Small intestine (tissue), 7 donors: ENCODE data around the gene TCF7. TPM values are rescaled to one million over a fixed set of nuclear protein-coding genes. Genes with fewer than 3 reads are reported as not detected.

Experiments used
- DNase-seq, 2 donors: peaks; one replicate each; pipeline versions ENCODE4 v3.0.0 to v3.0.0-alpha.2; 2013
- FAIRE-seq: peaks from 2 replicates; lab custom pipeline; 2012; peaks lifted over from hg19 to GRCh38; lab: Jason Lieb, UNC
- H3K27ac ChIP-seq, 3 donors: one replicate each; pipeline ENCODE4 v1.5.1; 2013; ENCODE audit warnings: low read length in 2 of 3, mild to moderate bottlenecking in 2 of 3, control low read depth in 1 of 3, inconsistent platforms in 1 of 3, low read depth in 1 of 3, moderate library complexity in 1 of 3
- H3K27me3 ChIP-seq, 3 donors: one replicate each; pipeline ENCODE4 v1.6.1; 2013; ENCODE audit warnings: low read length in 3 of 3, inconsistent platforms in 1 of 3; ENCODE audit not compliant: control insufficient read depth in 3 of 3, insufficient read depth in 3 of 3
- H3K36me3 ChIP-seq, 3 donors: one replicate each; pipeline ENCODE4 v1.6.1; 2013; ENCODE audit warnings: low read length in 3 of 3, inconsistent platforms in 1 of 3, low read depth in 1 of 3, mild to moderate bottlenecking in 1 of 3, moderate library complexity in 1 of 3; ENCODE audit not compliant: control insufficient read depth in 3 of 3, insufficient read depth in 2 of 3
- H3K4me1 ChIP-seq, 3 donors: one replicate each; pipeline ENCODE4 v1.6.1; 2013; ENCODE audit warnings: low read length in 2 of 3, inconsistent platforms in 1 of 3, low read depth in 1 of 3, mild to moderate bottlenecking in 1 of 3, moderate library complexity in 1 of 3; ENCODE audit not compliant: control insufficient read depth in 3 of 3, insufficient read depth in 2 of 3
- H3K4me3 ChIP-seq, 3 donors: one replicate each; pipeline ENCODE4 v1.5.1; 2013; ENCODE audit warnings: low read length in 3 of 3, control low read depth in 1 of 3, inconsistent platforms in 1 of 3, low read depth in 1 of 3, mild to moderate bottlenecking in 1 of 3, moderate library complexity in 1 of 3
- H3K9me3 ChIP-seq, 2 donors: one replicate each; pipeline ENCODE4 v1.6.1; 2013; ENCODE audit warnings: low read depth in 1 of 2, low read length in 1 of 2; ENCODE audit not compliant: control insufficient read depth in 2 of 2, insufficient read depth in 1 of 2
- WGBS, 3 donors: extraction: QIAGEN DNeasy Blood & Tissue Kit; methylation state at CpG; one replicate each; pipeline ENCODE4 v1.1.7; 2013; 5-methylcytosine and 5-hydroxymethylcytosine counted together
- polyA plus RNA-seq, 4 donors: library from polyadenylated mRNA; stranded (reverse) in 3 of 4; unstranded in 1 of 4; fragments of 200-250 nt in 3 of 4; fragments of 120-200 nt in 1 of 4; gene quantifications; one replicate each; pipeline versions ENCODE4 v1.2.1 to v1.2.3, GENCODE V29; 2013
- donor health status: healthy with polysubstance abuse.
- donor health status: control.
- donor health status: control.
- donor health status: Bipolar disorder and iron deficiency.
- donor health status: healthy.

The TCF7 gene
- polyA plus RNA-seq, 4 donors: 9.7 to 13.3 (median 11.4) TPM

DNA sequence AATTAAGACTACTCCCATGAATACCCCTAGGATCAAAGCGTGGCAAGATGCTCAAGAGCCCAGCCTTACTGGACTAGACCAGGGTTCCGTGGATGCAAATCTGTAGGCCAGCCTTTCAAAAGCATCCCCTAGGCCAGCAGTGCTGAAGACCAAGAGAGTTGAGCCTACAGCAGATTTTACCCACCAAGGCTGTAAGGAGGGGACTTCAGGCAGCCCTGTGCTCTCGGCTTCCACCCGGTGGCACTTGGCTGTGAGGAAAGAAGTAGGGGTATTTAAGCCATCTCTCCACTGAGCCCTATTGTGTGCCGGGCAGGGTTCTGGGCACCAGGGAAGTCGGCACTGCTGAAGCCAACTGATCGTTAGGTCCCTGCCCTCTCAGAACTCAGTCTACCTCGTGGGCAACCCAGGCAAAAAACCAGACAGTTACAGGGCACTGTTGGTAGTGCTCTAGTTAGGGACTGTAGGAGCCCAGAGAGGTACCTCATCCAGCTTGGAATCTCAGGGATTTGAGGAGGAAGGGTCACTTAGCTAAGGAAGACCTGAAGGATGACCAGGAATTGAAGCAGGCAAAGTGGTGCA lies 25.5 kb downstream of the TCF7 start:
- H3K27ac ChIP-seq: no peak overlapping the region
- 84 to 91% (median 84%) methylated on average over 8 of the region's 8 CpGs for WGBS, 3 donors
- no peaks in the 10 kb centered on the region for H3K27me3 ChIP-seq
- peaks cover 6 to 91% (median 8%) of the 10 kb centered on the region in 3 donors for H3K36me3 ChIP-seq
- no peak overlapping the region for H3K4me3 ChIP-seq
- no peak for DNase-seq
- no peaks in the 10 kb centered on the region for H3K9me3 ChIP-seq
- no peak for FAIRE-seq
- H3K4me1 ChIP-seq: peaks cover 0 to 52% (median 0%) of the 10 kb centered on the region in 3 donors

DNA sequence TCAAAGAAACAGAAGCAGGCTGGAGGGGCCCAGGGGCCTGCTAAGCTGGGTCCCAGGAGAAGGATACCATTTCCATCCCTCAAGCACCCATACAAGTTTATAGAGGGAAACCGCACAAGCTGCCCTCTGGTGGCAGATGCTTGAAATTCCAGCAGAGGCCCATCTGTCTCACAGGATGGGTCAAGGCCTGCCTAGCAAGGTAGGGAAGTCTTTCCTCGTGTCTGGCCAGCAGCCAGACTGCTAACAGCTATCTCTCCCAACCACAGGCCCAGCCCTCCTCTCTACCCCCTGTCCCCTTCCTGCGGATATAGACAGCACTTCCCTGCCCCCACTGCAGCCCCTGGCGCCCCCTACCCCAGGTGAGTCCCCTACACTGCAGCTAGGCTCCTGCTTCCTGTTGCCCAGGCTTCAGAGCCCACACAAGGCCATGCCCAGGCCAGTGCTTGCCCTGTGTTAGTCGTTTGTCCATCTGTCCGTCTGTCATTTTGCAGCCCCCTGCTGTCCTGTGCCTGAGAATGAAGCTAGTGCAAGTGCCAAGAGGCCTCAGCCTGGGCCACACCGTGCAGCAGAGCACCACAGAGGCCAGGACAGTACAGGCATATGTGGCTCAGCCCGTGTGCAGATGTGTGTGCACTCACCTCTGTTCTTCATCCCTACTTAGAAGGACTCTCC lies 26.2 kb downstream of the TCF7 start:
- peaks cover 5 to 91% (median 10%) of the 10 kb centered on the region in 3 donors for H3K36me3 ChIP-seq
- peak; percentile 79 to 85 for DNase-seq

DNA sequence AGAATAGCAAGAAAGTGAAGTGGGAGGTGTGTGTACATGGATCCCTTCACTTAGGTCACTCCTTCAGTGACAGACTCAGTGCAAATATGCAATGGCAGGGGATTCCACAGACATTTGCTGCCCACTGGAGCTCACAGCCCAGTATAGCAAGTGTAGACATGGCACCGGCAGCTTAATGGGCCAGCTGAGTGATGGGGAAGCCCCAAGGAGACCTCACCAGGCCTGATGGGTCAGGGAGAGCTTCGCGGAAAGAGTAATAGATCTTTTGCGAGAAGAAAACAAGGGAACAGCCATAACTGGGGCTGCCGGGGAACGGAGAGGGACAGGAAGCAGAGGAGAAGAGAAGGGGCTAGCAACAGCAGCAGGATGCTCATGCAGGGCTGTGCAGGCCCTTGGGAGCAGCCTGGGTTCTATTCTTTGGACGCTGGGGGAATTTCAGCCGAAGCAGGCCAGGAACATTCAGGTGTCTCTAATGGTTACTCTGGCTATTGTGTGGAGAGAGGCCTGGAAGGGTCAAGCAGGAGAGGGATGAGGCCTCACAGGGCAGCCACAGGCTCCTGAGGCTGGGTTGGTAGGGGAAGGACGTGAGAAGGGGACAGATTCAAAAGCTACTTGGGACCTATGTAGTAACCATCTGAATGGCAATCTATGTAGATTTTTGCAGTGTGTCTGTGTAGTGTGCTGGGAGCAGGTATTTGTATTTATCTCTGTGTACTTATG lies 27.0 kb downstream of the TCF7 start:
- FAIRE-seq: no peak
- Histone ChIP-seq H3K4me3 (no peak overlapping the region), H3K9me3 (no peaks in the 10 kb centered on the region), H3K27me3 (no peaks in the 10 kb centered on the region), H3K36me3 (peaks cover 3 to 91% (median 7%) of the 10 kb centered on the region in 3 donors), H3K4me1 (peaks cover 0 to 61% (median 0%) of the 10 kb centered on the region in 3 donors), H3K27ac (peak overlapping the region in 1 of 3 donors; percentile 87)
- 69 to 74% (median 74%) methylated on average over 9 of the region's 9 CpGs for WGBS, 3 donors
- DNase-seq: peak in 1 of 2 donors; percentile 18

More for the DNA sequence above, 26.2 kb downstream of the TCF7 start:
- Histone ChIP-seq H3K27ac (peak overlapping the region in 2 of 3 donors; percentile 14 to 87), H3K9me3 (no peaks in the 10 kb centered on the region), H3K4me3 (no peak overlapping the region), H3K27me3 (no peaks in the 10 kb centered on the region), H3K4me1 (peaks cover 0 to 59% (median 0%) of the 10 kb centered on the region in 3 donors)
- 31 to 35% (median 32%) methylated on average over 8 of the region's 8 CpGs for WGBS, 3 donors
- no peak for FAIRE-seq

DNA sequence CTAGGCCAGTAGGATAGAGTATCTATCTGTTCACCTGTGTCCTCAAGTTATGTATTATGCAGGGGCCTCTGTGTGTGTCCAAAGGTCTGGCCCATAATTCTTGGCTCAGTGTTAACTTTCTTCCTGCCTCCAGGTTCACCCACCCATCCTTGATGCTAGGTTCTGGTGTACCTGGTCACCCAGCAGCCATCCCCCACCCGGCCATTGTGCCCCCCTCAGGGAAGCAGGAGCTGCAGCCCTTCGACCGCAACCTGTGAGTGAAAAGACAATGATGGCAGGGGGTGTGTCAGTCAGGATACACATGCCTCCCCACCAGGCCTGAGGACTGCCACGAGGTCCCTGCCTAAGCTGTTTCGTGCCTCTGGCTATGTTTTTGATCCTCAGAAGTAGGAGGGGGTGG lies 27.6 kb downstream of the TCF7 start:
- DNase-seq: peak in 1 of 2 donors; percentile 77
- H3K36me3 ChIP-seq: peaks cover 3 to 89% (median 7%) of the 10 kb centered on the region in 3 donors
- H3K4me1 ChIP-seq: peaks cover 0 to 61% (median 0%) of the 10 kb centered on the region in 3 donors
- H3K27me3 ChIP-seq: no peaks in the 10 kb centered on the region
- no peak for FAIRE-seq
- no peaks in the 10 kb centered on the region for H3K9me3 ChIP-seq
- WGBS, 3 donors: 64 to 67% (median 65%) methylated on average over 5 of the region's 5 CpGs
- no peak overlapping the region for H3K4me3 ChIP-seq
- H3K27ac ChIP-seq: peak overlapping the region in 1 of 3 donors; percentile 87

DNA sequence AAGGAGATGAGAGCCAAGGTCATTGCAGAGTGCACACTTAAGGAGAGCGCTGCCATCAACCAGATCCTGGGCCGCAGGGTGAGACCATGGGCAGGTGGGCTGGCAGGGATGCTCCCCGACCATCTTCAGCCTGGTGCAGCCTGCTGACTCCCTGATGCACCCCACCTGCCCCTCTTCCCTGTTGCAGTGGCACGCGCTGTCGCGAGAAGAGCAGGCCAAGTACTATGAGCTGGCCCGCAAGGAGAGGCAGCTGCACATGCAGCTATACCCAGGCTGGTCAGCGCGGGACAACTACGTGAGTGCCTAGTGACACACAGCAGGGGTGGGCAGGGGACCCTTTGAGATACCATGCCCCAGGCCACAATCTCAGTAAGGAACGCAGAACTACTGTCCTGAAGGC lies 28.3 kb downstream of the TCF7 start:
- Histone ChIP-seq H3K4me1 (peaks cover 0 to 61% (median 0%) of the 10 kb centered on the region in 3 donors), H3K27ac (peak overlapping the region in 1 of 3 donors; percentile 87), H3K4me3 (no peak overlapping the region), H3K36me3 (peaks cover 3 to 92% (median 7%) of the 10 kb centered on the region in 3 donors), H3K27me3 (no peaks in the 10 kb centered on the region), H3K9me3 (no peaks in the 10 kb centered on the region)
- WGBS, 3 donors: 93 to 94% (median 94%) methylated on average over 12 of the region's 12 CpGs
- DNase-seq (no peak), FAIRE-seq (no peak)

DNA sequence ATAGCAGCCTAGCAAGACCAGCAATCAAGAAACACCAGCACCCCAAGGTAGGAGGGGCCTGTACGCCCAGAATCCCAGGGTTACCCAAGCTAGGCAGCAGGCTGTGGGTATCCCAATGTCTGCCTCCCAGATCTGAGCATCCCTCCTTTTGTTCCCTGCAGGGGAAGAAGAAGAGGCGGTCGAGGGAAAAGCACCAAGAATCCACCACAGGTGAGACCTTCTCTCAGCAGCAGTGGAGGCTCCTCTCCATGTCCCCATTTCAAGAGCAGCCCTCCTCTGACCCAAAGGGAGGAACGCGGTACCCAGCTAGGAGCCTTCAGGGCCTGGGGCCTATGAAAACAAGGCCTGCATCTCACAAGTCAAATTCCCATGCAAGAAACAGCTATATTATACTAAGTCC lies 28.9 kb downstream of the TCF7 start:
- DNase-seq (no peak), FAIRE-seq (no peak)

DNA sequence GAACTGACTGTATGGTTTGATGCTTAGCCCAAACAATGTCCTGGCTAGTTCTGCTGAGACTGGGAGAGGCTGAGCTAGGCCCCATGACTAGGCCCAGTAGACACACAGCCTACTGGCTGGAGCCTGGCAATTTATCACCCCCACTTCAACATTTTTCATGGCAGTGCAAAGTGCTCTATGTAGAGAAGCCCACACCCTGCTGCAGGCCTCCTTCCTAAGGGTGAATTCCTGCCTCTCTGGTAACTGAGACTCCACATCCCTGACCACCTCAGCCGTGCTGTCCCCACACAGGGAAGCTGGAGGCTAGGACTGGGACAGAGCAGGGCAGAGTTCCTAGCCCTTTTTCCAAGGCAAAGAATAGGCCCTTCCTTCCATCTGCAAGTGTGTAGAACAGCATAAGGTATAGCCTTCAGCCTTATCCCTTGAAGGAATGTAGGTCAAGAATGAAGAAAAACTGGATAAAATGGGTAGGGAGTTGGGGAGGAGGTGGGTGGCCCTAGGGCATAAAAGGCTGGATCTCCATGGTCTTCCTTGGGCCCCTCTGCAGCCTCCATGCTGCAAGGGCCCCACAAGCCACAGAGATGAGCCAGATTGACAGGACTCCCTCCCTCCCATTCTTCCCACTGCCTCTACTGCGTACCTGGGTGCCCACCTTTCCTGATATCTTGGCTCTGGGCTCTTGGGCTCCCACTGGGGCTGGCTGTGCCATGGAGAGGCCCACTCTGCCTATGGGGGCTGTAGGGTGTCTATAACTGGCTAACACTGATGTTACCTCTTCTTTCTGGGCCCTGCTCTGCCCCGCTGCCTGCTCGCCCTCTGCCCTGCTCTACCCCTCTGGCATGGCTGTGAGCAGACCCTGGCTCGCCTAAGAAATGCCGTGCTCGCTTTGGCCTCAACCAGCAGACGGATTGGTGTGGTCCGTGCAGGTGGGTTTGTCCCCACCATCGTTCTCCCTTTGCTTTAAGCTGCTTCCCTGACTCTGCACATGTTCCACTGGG lies 29.8 kb downstream of the TCF7 start:
- no peak for FAIRE-seq
- peaks cover 0 to 65% (median 0%) of the 10 kb centered on the region in 3 donors for H3K4me1 ChIP-seq
- peak in 1 of 2 donors; percentile 48 for DNase-seq
- H3K27me3 ChIP-seq: no peaks in the 10 kb centered on the region
- peak overlapping the region in 1 of 3 donors; percentile 38 for H3K27ac ChIP-seq
- peaks cover 5 to 78% (median 6%) of the 10 kb centered on the region in 3 donors for H3K36me3 ChIP-seq
- no peaks in the 10 kb centered on the region for H3K9me3 ChIP-seq
- WGBS, 3 donors: 95 to 96% (median 96%) methylated on average over 10 of the region's 10 CpGs
- no peak overlapping the region for H3K4me3 ChIP-seq

More for the DNA sequence above, 28.9 kb downstream of the TCF7 start:
- no peak overlapping the region for H3K4me3 ChIP-seq
- no peaks in the 10 kb centered on the region for H3K27me3 ChIP-seq
- H3K36me3 ChIP-seq: peaks cover 3 to 86% (median 5%) of the 10 kb centered on the region in 3 donors
- H3K9me3 ChIP-seq: no peaks in the 10 kb centered on the region
- peaks cover 0 to 61% (median 0%) of the 10 kb centered on the region in 3 donors for H3K4me1 ChIP-seq
- WGBS, 3 donors: 90 to 97% (median 92%) methylated on average over 5 of the region's 5 CpGs
- H3K27ac ChIP-seq: peak overlapping the region in 1 of 3 donors; percentile 16
